Measurements from ENCODE around the gene CNTNAP1.

Gene CNTNAP1

GRCh38 chr17:42670789-42671657, 11.3 kb upstream of the CNTNAP1 start:
- no peak for DNase-seq

GRCh38 chr17:42672038-42672437, 10.3 kb upstream of the CNTNAP1 start:
- no peak for DNase-seq

- DNase-seq: no peak
These were observed 9.0 kb upstream of the CNTNAP1 start for GRCh38 chr17:42673266-42673884.

- peak; percentile 76 for DNase-seq
These were observed 8.2 kb upstream of the CNTNAP1 start for GRCh38 chr17:42673885-42674754.

GRCh38 chr17:42674755-42675347, 7.5 kb upstream of the CNTNAP1 start:
- no peak for DNase-seq

GRCh38 chr17:42675348-42675964, 6.9 kb upstream of the CNTNAP1 start:
- no peak for DNase-seq

- peak; percentile 55 for DNase-seq
These were observed 6.3 kb upstream of the CNTNAP1 start for GRCh38 chr17:42675965-42676423.

- DNase-seq: no peak
These were observed 5.8 kb upstream of the CNTNAP1 start, which contains the start of gene PLEKHH3 for GRCh38 chr17:42676424-42677011. TSS of gene PLEKHH3 (minus strand) at chr17:42676994. CDS start at chr17:42676563, 431 bp downstream.

GRCh38 chr17:42677012-42677857, 5.1 kb upstream of the CNTNAP1 start:
- peak; percentile 99 for DNase-seq

GRCh38 chr17:42677921-42678781, 4.2 kb upstream of the CNTNAP1 start:
- DNase-seq: peak; percentile 97

- peak; percentile 85 for DNase-seq
These were observed 3.3 kb upstream of the CNTNAP1 start for GRCh38 chr17:42678951-42679491.

- peak; percentile 80 for DNase-seq
These were observed 2.6 kb upstream of the CNTNAP1 start for GRCh38 chr17:42679492-42680330.

- peak; percentile 17 for DNase-seq
These were observed 2.0 kb upstream of the CNTNAP1 start for GRCh38 chr17:42680331-42680808.

GRCh38 chr17:42682722-42683403, 532 bp downstream of the CNTNAP1 start:
- peak; percentile 74 for DNase-seq

GRCh38 chr17:42683407-42684034, 1.2 kb downstream of the CNTNAP1 start:
- DNase-seq: no peak

- no peak for DNase-seq
These were observed 2.7 kb downstream of the CNTNAP1 start for GRCh38 chr17:42684929-42685556.

GRCh38 chr17:42685831-42686230, 3.5 kb downstream of the CNTNAP1 start:
- no peak for DNase-seq

Measured in OCI-M1 (cell line).